T-cell (primary cell): Measurements from ENCODE around the gene ZNF606. TPM values are rescaled to one million over a fixed set of nuclear protein-coding genes. Genes with fewer than 3 reads are reported as not detected.
A peak's percentile ranks its signal among the peaks of the same experiment; 100 is the strongest.

Experiments used
- ATAC-seq, 4 experiments: fragments of 200-7000 bp in 3 of 4; fragments of 150-1000 bp in 1 of 4; cut with Tn5 transposase; replicated peaks in 1 of 4; 1 replicate in 3 of 4; 2 replicates in 1 of 4; pipeline ENCODE4 v1.10.0; 2021; ENCODE audit warnings: moderate library complexity in 3 of 4, mild to moderate bottlenecking in 2 of 4, moderate number of reproducible peaks in 1 of 4
- CTCF ChIA-PET, 2 donors: fragments of 300-600 bp; sonication (Branson Sonifier 250); formaldehyde crosslinking; loops; one replicate each; lab custom pipeline; 2022; ENCODE audit warnings: antibody characterized with exemption in 2 of 2; lab: Charles Lee
- POLR2A ChIA-PET, 2 donors: fragments of 300-600 bp; sonication (Branson Sonifier 250); formaldehyde crosslinking; loops; one replicate each; lab custom pipeline; 2022; ENCODE audit warnings: antibody characterized with exemption in 2 of 2; lab: Charles Lee
- DNase-seq, 35 experiments: peaks; one replicate each; pipeline versions ENCODE4 v3.0.0 to v3.0.0-alpha.2; 2013 to 2023
- H3K27ac ChIP-seq: one replicate; pipeline ENCODE4 v1.5.1; 2013; ENCODE audit warnings: low read length
- H3K27me3 ChIP-seq, 2 experiments: replicated peaks in 1 of 2; 1 replicate in 1 of 2; 2 replicates in 1 of 2; pipeline versions ENCODE4 v1.6.1 to v1.7.0; 2013; ENCODE audit warnings: low read length in 1 of 2, mixed read lengths in 1 of 2; ENCODE audit not compliant: control insufficient read depth in 2 of 2, insufficient read depth in 2 of 2; ENCODE audit errors: extremely low read depth in 1 of 2
- H3K36me3 ChIP-seq, 2 donors: 1 replicate in 1 of 2; 2 replicates in 1 of 2; pipeline versions ENCODE4 v1.6.1 to v1.7.0; 2013; ENCODE audit warnings: low read length in 1 of 2; ENCODE audit not compliant: control insufficient read depth in 2 of 2, insufficient read depth in 1 of 2; ENCODE audit errors: extremely low read depth in 1 of 2
- H3K4me1 ChIP-seq, 2 experiments: 1 replicate in 1 of 2; 2 replicates in 1 of 2; pipeline versions ENCODE4 v1.6.1 to v1.7.0; 2013; ENCODE audit warnings: low read length in 2 of 2, mixed read lengths in 1 of 2; ENCODE audit not compliant: insufficient read depth in 2 of 2, control insufficient read depth in 1 of 2; ENCODE audit errors: extremely low read depth in 1 of 2
- H3K4me3 ChIP-seq, 2 donors: 1 replicate in 1 of 2; 2 replicates in 1 of 2; pipeline versions ENCODE4 v1.5.1 to v1.7.0; 2013; ENCODE audit warnings: mild to moderate bottlenecking in 2 of 2, low read length in 1 of 2, moderate library complexity in 1 of 2; ENCODE audit not compliant: control insufficient read depth in 1 of 2; ENCODE audit errors: extremely low read depth in 1 of 2
- H3K9me3 ChIP-seq: 2 replicates; pipeline ENCODE4 v1.7.0; 2013
- H3K27ac Mint-ChIP-seq, 2 donors: one replicate each; pipeline ENCODE4 v1.8.0; 2020 to 2021; ENCODE audit warnings: mild to moderate bottlenecking in 2 of 2, mixed read lengths in 2 of 2
- H3K27me3 Mint-ChIP-seq, 2 donors: one replicate each; pipeline ENCODE4 v1.8.0; 2021 to 2022; ENCODE audit warnings: mixed read lengths in 2 of 2
- H3K36me3 Mint-ChIP-seq: one replicate; pipeline ENCODE4 v1.8.0; 2021; ENCODE audit warnings: mixed read lengths
- H3K4me1 Mint-ChIP-seq, 3 donors: one replicate each; pipeline ENCODE4 v1.8.0; 2020 to 2022; ENCODE audit warnings: mixed read lengths in 3 of 3, mild to moderate bottlenecking in 1 of 3
- H3K4me3 Mint-ChIP-seq, 3 donors: one replicate each; pipeline ENCODE4 v1.8.0; 2020 to 2022; ENCODE audit warnings: mild to moderate bottlenecking in 3 of 3, mixed read lengths in 3 of 3, moderate library complexity in 3 of 3
- H3K9me3 Mint-ChIP-seq, 3 donors: one replicate each; pipeline ENCODE4 v1.8.0; 2020 to 2022; ENCODE audit warnings: mixed read lengths in 3 of 3
- WGBS: methylation state at CpG from one replicate; pipeline ENCODE4 v1.1.5; 2013; ENCODE audit warnings: missing lambda C conversion rate; ENCODE audit not compliant: insufficient coverage; 5-methylcytosine and 5-hydroxymethylcytosine counted together
- total RNA-seq, 35 experiments: library from RNA in 6 of 35; stranded (reverse) in 6 of 35; fragments of 120-200 nt in 1 of 35; gene quantifications; one replicate each; pipeline versions ENCODE4 v1.2.1 to v1.2.4 and lab custom pipeline; 2013 to 2026

ZNF606 gene
- total RNA-seq, 5 donors from 2014 or later (not counting 1 experiment from before 2014, with no cell fraction given), result 8.2 to 40.5 (median 26.4) TPM

DNA sequence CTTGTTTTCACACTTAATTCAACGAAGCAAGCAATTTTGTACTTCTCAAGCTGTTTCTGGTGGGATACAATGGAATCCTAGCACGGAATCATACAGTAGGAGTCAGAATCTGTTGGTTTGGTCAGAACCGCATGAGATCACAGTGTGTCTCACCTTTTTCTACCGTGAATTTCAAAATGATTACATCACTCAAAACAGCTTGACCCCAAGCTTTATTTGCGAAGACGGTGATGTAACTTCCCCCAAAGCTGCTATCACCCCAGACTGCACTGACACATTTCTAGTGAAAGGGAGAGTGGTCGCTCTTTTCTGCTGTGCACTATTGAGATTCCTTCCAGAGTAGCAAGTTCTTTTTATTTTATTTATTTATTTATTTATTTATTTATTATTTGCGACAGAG lies 37.9 kb downstream of the ZNF606 start:
- Mint-ChIP-seq H3K27me3 (no peaks in the 10 kb centered on the region), H3K9me3 (peaks cover 14 to 32% (median 31%) of the 10 kb centered on the region in 3 donors), H3K36me3 (peaks cover 27% of the 10 kb centered on the region), H3K27ac (no peak overlapping the region), H3K4me3 (no peak overlapping the region), H3K4me1 (no peaks in the 10 kb centered on the region)
- H3K9me3 ChIP-seq, result no peaks in the 10 kb centered on the region
- whole genome bisulfite sequencing, result 100% methylated on average over 1 of the region's 8 CpGs
- H3K36me3 ChIP-seq, result no peaks in the 10 kb centered on the region
- ChIA-PET POLR2A (no interaction called here), CTCF (no interaction called here)
- DNase-seq (no peak), ATAC-seq (no peak)
- H3K27me3 ChIP-seq, result no peaks in the 10 kb centered on the region
- no peaks in the 10 kb centered on the region for H3K4me1 ChIP-seq
- H3K4me3 ChIP-seq, result no peak overlapping the region
- no peak overlapping the region for H3K27ac ChIP-seq

DNA sequence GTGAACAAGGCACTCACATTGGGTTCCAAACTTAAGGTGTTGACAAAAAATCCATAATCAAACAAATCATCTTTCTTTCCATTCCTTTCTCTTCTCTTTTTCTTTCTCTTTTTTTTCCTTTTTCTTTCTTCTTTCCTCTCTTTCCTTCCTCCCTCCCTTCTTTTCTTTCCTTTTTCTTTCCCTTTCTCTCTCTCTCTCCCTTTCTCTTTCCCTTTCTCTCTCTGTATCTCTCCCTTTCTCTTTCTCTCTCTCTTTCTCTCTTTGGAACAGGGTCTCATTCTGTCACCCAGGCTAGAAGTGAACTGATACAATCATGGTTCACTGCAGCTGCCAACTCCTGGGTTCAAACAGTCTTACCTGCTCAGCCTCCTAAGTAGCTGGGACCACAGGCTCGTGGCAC lies 40.8 kb downstream of the ZNF606 start:
- no peaks in the 10 kb centered on the region for H3K4me1 Mint-ChIP-seq
- H3K4me3 Mint-ChIP-seq, result no peak overlapping the region
- H3K27me3 Mint-ChIP-seq, result no peaks in the 10 kb centered on the region
- H3K27ac ChIP-seq, result no peak overlapping the region
- ChIA-PET POLR2A (no interaction called here), CTCF (interaction anchor here in 1 of 2 donors (0.6 kb wide), 1 partner anchor 14 kb away, joined by 4 read pairs; no protein-coding TSS in a partner anchor)
- no peaks in the 10 kb centered on the region for H3K36me3 ChIP-seq
- H3K9me3 Mint-ChIP-seq, result peaks cover 6 to 37% (median 31%) of the 10 kb centered on the region in 3 donors
- DNase-seq (no peak), ATAC-seq (no peak)
- no peak overlapping the region for H3K4me3 ChIP-seq
- no peaks in the 10 kb centered on the region for H3K4me1 ChIP-seq
- no peak overlapping the region for H3K27ac Mint-ChIP-seq
- H3K9me3 ChIP-seq, result no peaks in the 10 kb centered on the region
- WGBS, result 80% methylated on average over 1 of the region's 1 CpG
- peaks cover 22% of the 10 kb centered on the region for H3K36me3 Mint-ChIP-seq
- H3K27me3 ChIP-seq, result no peaks in the 10 kb centered on the region

DNA sequence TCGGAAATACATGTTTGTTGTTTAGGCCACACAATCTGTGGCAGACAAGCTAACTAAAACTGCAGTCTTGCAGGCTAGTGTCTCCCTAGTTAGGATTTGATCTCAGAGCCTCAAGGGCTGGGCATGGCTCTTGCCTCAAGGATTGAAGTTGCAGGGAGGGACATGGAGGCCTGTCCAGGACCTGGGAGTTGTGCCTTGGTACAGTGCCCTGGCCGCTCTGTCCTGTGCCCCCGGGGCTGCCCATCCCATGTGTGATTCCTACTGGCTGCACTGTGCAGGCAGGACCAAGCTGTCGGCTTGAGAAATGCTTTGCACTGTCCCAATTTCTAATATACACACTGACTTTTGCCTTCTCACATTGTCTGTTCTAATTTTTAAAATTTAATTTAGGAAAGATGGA lies 47.6 kb downstream of the ZNF606 start:
- H3K9me3 ChIP-seq, result peaks cover 3% of the 10 kb centered on the region
- Mint-ChIP-seq H3K4me3 (no peak overlapping the region), H3K4me1 (no peaks in the 10 kb centered on the region)

DNA sequence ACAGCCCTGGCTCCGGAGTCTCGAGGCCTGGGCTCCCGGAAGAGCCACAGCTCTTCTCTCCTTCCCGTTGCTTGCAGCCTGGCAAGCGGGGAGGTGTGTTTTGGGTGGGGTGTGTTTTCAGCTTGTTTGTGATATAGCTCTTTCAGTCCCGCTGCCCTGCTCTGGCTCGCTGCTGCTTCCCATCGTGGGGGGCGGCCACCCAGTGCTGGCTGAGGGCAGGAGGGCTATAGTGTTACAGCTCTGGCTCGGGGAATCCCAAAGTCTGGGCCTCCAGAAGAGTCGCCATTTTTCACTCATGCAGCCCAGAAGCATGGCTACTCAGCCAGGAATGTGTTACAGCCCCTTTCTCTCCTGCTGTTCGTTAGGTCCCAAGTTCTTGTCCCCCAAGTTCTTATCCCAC lies 52.9 kb downstream of the ZNF606 start:
- Mint-ChIP-seq H3K27ac (no peak overlapping the region), H3K36me3 (peaks cover 28% of the 10 kb centered on the region), H3K27me3 (peaks cover 0 to 3% of the 10 kb centered on the region in 2 donors), H3K4me1 (peaks cover 19 to 23% (median 22%) of the 10 kb centered on the region in 3 donors), H3K9me3 (peaks cover 22 to 35% (median 27%) of the 10 kb centered on the region in 3 donors), H3K4me3 (no peak overlapping the region)
- peaks cover 3% of the 10 kb centered on the region for H3K9me3 ChIP-seq
- H3K4me3 ChIP-seq, result no peak overlapping the region
- H3K36me3 ChIP-seq, result no peaks in the 10 kb centered on the region
- ATAC-seq (no peak), DNase-seq (no peak)
- ChIA-PET POLR2A (no interaction called here), CTCF (no interaction called here)
- H3K4me1 ChIP-seq, result peaks cover 4 to 24% of the 10 kb centered on the region in 2 experiments
- 89% methylated on average over 7 of the region's 12 CpGs for WGBS
- no peak overlapping the region for H3K27ac ChIP-seq
- peaks cover 0 to 21% of the 10 kb centered on the region in 2 experiments for H3K27me3 ChIP-seq

More for the DNA sequence above, 47.6 kb downstream of the ZNF606 start:
- WGBS, result 85% methylated on average over 2 of the region's 4 CpGs
- Histone ChIP-seq H3K4me1 (no peaks in the 10 kb centered on the region), H3K36me3 (no peaks in the 10 kb centered on the region), H3K27ac (no peak overlapping the region), H3K27me3 (peaks cover 0 to 25% of the 10 kb centered on the region in 2 experiments), H3K4me3 (peak overlapping the region in 1 of 2 donors; percentile 10)
- ATAC-seq (no peak), DNase-seq (no peak)
- peaks cover 0 to 5% of the 10 kb centered on the region in 2 donors for H3K27me3 Mint-ChIP-seq
- POLR2A ChIA-PET, result interaction anchor here in 1 of 2 donors (0.6 kb wide), 1 partner anchor 771 kb away, joined by 3 read pairs; no protein-coding TSS in a partner anchor
- peaks cover 20% of the 10 kb centered on the region for H3K36me3 Mint-ChIP-seq
- H3K9me3 Mint-ChIP-seq, result peaks cover 18 to 37% (median 27%) of the 10 kb centered on the region in 3 donors
- H3K27ac Mint-ChIP-seq, result no peak overlapping the region
- CTCF ChIA-PET, result no interaction called here

DNA sequence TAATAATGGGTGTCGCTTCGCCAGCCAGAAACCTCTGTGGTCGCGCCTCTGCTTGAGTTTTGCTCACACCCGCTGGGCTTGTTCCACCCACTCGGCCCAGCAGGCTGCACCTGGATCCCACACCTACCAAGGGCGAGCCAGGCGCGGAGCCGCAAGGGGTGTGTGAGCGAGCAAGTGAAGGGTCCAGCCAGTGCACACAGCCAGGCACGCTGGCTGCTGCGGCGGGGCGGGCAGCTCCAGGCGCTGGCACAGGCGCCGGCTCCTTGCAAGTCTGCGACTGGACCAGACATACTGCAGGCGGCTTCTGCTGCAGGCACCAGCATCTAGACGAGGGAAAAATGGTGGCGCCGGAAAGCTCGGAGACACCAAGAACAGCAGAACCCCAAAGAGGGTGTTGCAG lies 53.3 kb downstream of the ZNF606 start:
- H3K27ac Mint-ChIP-seq, result no peak overlapping the region
- Histone ChIP-seq H3K4me1 (peaks cover 4 to 24% of the 10 kb centered on the region in 2 experiments), H3K27ac (no peak overlapping the region), H3K9me3 (peaks cover 3% of the 10 kb centered on the region), H3K36me3 (peaks cover 1 to 4% of the 10 kb centered on the region in 2 donors), H3K27me3 (peaks cover 0 to 19% of the 10 kb centered on the region in 2 experiments), H3K4me3 (no peak overlapping the region)
- peaks cover 18 to 33% (median 27%) of the 10 kb centered on the region in 3 donors for H3K9me3 Mint-ChIP-seq
- no peak for DNase-seq
- ChIA-PET CTCF (no interaction called here), POLR2A (interaction anchor here in 1 of 2 donors (0.6 kb wide), 1 partner anchor 532 kb away, joined by 3 read pairs; no protein-coding TSS in a partner anchor)
- H3K27me3 Mint-ChIP-seq, result no peaks in the 10 kb centered on the region
- ATAC-seq, result no peak
- peaks cover 30% of the 10 kb centered on the region for H3K36me3 Mint-ChIP-seq
- peaks cover 19 to 26% (median 22%) of the 10 kb centered on the region in 3 donors for H3K4me1 Mint-ChIP-seq
- no peak overlapping the region for H3K4me3 Mint-ChIP-seq
- WGBS, result 94% methylated on average over 17 of the region's 24 CpGs

DNA sequence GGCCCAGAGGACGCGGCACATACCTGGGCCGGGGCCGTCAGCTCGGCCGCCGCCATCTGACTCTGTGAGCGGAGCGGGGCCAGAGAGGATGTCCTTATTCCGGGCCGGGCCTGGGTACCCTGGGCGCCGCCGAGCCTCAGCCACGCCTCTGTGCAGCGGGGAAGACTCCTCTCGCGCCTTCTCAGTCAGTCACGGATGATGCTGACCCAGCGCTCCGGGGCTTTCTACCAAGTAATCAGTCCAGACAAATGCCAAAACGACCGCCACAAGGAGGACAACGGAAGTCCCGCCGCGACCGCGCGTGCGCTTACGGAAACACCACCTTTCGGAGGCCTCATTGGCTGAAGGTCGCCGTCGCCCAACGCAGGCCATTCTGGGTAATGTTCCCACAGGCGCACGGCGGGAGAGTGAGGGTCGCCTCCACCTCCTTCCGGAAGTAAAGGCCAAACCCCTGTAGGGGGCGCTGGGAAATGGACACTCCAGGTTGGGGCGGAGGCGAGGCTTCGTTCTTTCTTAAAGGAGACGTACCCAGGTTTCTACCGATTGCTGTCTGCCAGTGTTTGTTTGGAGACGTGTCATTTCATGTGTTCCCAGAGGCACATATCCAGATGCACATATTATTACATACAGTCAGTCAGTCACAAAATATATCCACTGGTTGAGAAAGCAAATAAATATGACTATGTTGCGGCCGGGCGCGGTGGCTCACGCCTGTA lies 55.0 kb downstream of the ZNF606 start, which contains the start of gene ZNF256:
TSS of gene ZNF256 (minus strand) at position 288 of the 716 bp plus-strand sequence. CDS start at position 56, 232 bp downstream.
- no peaks in the 10 kb centered on the region for H3K27me3 Mint-ChIP-seq
- peak within 1 kb of the TSS; percentile 92 to 96 (median 93) for H3K4me3 Mint-ChIP-seq
- Histone ChIP-seq H3K4me3 (peak within 1 kb of the TSS; percentile 78 to 82), H3K9me3 (peaks cover 3% of the 10 kb centered on the region), H3K27me3 (peaks cover 0 to 7% of the 10 kb centered on the region in 2 experiments), H3K36me3 (peaks cover 18% of the 10 kb centered on the region in 2 donors), H3K4me1 (peaks cover 4 to 24% of the 10 kb centered on the region in 2 experiments), H3K27ac (peak within 1 kb of the TSS; percentile 81)
- peaks cover 26 to 45% (median 44%) of the 10 kb centered on the region in 3 donors for H3K9me3 Mint-ChIP-seq
- peaks cover 19 to 27% (median 22%) of the 10 kb centered on the region in 3 donors for H3K4me1 Mint-ChIP-seq
- WGBS, result 1% methylated on average over 48 of the region's 54 CpGs
- ATAC-seq, result peak; percentile 94 to 97 (median 96)
- H3K36me3 Mint-ChIP-seq, result peaks cover 47% of the 10 kb centered on the region
- peak within 1 kb of the TSS; percentile 87 to 92 for H3K27ac Mint-ChIP-seq
- DNase-seq, result peak; percentile 55 to 87 (median 71)
- ChIA-PET POLR2A (no interaction called here), CTCF (no interaction called here)
